HG02970 (cell line): ENCODE measurements around the gene SMARCD3.

Source experiments
- ATAC-seq: cut with Tn5 transposase; IDR thresholded peaks from one replicate; pipeline ENCODE4 v1.9.1; 2021; ENCODE audit warnings: mild to moderate bottlenecking, moderate library complexity, moderate number of reproducible peaks; ENCODE audit not compliant: unreplicated experiment, low FRiP score

The SMARCD3 gene

DNA sequence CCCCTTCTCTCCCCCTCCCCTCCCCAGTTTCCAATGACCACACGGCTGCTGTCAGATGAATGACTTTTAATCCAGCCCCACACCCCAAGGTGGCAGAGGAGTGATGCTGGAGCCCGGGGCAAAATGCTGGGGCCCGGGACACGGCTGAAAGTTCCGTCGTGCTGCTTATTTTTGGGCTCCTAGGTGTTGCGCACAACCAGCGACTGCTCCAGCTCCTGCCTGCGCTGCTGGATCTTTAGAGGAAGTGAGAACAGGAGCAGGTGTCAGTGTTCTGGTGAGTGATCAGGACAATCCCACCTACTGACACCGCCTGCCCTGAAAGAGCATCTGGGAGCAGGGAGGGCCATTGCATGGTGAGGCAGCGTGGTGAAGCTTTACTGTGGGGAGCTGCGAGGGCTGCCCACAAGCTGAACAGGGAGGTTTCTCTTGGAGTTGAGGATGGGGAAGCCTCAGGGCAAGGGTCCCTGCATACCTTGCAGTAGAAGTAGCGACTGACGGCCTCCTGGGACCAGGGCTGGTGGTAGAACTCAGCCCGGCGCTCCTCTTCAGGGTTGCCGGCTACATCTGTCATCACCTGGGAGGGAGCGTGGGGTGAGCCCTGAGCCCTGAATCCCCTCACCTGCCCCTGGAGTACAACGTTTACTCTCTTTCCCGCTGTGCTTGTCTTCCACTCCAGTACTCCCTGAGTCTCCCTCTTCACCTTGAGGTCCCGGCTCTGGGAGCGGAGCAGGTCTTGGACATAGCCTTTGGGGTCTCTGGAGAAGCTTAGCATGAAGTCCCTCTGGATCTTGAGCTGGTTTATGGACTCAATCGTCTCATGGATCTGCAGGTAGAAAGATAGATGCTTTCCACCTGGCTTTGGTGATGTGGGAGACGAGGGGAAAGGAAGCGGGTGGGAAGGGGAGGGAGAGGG lies 9.3 kb downstream of the SMARCD3 start:
- ATAC-seq = no peak

DNA sequence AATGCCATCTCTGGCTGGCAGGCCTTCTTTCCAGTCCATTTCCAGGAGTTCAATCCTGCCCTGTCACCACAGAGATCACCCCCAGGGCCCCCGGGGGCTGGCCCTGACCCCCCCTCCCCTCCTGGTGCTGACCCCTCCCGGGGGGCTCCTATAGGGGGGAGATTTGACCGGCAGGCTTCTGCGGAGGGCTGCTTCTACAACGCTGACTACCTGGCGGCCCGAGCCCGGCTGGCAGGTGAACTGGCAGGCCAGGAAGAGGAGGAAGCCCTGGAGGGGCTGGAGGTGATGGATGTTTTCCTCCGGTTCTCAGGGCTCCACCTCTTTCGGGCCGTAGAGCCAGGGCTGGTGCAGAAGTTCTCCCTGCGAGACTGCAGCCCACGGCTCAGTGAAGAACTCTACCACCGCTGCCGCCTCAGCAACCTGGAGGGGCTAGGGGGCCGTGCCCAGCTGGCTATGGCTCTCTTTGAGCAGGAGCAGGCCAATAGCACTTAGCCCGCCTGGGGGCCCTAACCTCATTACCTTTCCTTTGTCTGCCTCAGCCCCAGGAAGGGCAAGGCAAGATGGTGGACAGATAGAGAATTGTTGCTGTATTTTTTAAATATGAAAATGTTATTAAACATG lies 10.2 kb downstream of the SMARCD3 start:
- ATAC-seq = no peak

DNA sequence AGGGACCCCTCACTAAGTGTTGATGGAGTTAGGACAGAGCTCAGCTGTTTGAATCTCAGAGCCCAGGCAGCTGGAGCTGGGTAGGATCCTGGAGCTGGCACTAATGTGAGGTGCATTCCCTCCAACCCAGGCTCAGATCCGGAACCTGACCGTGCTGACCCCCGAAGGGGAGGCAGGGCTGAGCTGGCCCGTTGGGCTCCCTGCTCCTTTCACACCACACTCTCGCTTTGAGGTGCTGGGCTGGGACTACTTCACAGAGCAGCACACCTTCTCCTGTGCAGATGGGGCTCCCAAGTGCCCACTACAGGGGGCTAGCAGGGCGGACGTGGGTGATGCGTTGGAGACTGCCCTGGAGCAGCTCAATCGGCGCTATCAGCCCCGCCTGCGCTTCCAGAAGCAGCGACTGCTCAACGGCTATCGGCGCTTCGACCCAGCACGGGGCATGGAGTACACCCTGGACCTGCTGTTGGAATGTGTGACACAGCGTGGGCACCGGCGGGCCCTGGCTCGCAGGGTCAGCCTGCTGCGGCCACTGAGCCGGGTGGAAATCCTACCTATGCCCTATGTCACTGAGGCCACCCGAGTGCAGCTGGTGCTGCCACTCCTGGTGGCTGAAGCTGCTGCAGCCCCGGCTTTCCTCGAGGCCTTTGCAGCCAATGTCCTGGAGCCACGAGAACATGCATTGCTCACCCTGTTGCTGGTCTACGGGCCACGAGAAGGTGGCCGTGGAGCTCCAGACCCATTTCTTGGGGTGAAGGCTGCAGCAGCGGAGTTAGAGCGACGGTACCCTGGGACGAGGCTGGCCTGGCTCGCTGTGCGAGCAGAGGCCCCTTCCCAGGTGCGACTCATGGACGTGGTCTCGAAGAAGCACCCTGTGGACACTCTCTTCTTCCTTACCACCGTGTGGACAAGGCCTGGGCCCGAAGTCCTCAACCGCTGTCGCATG lies 11.0 kb downstream of the SMARCD3 start:
- no peak for ATAC-seq

DNA sequence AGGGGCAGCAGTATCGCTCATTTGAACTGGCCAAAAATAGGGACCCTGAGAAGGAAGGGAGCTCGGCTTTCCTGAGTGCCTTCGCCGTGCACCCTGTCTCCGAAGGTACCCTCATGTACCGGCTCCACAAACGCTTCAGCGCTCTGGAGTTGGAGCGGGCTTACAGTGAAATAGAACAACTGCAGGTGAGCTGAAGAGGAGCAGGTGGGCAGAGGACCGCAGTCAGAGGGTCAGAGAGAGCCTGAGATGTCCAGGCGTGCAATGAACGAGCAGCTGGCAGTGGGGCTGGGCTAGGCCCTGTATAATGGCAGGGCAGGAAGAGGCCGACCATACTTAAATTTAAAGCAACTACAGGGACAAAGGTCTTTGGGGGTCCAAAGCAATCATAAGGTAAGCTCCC lies 12.1 kb downstream of the SMARCD3 start:
- no peak for ATAC-seq

DNA sequence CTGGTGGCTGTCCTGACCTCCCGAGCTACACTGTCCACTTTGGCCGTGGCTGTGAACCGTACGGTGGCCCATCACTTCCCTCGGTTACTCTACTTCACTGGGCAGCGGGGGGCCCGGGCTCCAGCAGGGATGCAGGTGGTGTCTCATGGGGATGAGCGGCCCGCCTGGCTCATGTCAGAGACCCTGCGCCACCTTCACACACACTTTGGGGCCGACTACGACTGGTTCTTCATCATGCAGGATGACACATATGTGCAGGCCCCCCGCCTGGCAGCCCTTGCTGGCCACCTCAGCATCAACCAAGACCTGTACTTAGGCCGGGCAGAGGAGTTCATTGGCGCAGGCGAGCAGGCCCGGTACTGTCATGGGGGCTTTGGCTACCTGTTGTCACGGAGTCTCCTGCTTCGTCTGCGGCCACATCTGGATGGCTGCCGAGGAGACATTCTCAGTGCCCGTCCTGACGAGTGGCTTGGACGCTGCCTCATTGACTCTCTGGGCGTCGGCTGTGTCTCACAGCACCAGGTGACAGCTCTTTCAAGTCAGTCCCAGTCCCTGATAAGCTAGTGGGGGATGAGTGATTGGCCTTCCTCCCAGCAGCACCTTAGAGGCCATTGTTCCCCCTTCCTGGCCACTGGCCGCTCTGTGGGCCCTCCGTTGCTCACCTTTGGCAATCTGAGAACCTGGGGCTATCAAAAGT lies 13.3 kb downstream of the SMARCD3 start:
- ATAC-seq = no peak

DNA sequence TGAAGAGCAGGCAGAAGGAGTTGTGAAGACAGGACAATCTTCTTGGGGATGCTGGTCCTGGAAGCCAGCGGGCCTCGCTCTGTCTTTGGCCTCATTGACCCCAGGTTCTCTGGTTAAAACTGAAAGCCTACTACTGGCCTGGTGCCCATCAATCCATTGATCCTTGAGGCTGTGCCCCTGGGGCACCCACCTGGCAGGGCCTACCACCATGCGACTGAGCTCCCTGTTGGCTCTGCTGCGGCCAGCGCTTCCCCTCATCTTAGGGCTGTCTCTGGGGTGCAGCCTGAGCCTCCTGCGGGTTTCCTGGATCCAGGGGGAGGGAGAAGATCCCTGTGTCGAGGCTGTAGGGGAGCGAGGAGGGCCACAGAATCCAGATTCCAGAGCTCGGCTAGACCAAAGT lies 14.7 kb downstream of the SMARCD3 start:
- no peak for ATAC-seq

DNA sequence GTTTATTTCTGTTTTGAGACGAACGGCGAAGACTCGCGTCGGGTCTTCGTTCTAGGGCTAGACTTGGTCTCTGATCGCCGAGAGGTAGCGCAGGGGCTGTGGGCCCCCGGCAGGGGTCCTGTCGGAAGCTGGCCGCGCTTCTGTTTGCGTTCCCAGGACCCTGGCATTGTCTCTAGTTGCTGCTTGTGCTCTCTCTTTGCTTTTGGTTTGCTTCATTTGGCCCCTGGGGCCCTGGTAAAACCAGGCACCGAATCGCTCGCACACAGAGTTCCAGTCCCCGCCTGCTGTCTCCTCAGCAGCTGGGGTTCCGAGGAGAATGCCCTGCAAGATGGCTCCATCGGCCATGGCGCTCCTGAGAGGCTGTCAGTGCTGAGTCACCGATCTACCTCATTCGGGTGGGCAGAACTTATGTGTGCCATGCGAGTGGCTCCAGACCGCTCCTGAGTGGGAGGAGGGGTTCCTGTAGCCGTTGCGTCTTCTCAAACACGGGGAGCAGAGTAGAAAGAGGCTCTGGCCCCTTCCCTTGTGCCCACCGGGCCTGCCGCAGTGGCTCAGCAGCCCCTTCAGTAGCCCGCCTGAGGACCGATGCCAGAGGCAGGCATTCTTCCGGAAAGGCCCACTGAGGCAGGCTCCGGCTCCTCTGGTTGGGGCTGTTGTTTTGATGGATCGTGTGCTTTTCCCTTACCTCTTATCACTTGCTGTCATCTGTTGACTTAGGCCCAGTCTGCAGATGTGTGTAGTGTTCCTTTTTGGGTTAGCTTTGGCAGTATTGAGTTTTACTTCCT lies 15.4 kb downstream of the SMARCD3 start:
- no peak for ATAC-seq

DNA sequence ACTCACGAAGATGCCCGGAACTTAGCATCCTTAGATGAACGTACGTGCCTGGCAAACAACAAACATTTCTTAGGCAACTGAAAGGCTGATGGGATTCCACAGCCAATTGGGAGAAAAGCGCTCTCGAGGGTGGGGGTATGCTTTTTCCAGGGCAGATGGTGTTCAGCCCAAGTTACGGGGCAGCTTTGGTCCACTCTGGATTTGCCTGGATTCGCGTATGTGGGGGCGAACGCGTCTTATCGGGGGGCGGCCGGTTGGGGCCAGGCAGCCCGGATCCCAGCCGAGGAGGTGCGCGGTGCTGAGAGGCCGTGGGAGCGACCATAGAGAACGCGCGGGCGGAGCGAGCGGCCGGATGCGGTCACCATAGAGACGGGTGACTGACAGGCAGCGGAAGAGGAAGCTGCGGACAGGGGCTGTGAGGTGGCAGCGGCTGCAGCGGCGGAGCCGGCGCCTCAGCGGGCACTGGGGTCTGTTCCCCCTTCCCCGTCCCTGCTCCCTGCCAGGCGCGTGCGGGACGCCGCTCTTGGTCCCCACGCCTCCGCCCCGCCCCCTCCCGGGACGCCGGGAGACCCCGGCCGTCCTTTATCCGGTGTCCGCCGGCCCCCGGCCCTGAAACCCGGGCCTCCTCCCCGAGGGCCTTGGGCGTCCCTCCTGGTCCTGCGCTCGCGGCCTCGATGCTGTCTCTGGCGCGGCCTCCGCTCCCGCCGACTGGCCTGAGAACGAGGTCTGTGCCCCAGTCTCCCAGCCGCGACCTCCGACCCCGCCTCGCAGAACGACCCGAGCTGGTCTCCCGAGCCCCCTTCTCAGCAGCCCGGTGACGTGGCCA lies 16.2 kb downstream of the SMARCD3 start, which contains the start of gene CHPF2:
CHPF2 (plus strand) TSS at position 393 of the 826 bp plus-strand sequence. CDS start 1,529 bp downstream, outside the sequence.
- peak; percentile 90 for ATAC-seq

DNA sequence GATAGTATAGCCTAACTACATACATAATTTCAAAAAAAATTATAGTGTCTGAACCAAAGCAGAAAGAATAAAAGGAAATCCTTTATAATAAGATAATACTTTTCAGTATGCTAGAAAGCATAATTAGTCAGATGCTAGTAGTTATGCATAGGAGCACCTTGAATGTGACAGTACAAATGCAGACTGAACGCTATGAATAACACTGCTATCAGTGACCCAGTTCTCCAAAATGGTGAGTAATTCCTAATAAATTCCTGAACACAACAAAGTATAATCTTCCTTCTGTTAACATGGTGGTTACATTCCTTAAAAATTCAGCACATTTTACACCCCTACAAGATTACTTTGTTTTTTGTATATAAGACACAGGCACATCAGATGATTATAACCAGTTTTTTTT lies 17.4 kb downstream of the SMARCD3 start:
- ATAC-seq = no peak

DNA sequence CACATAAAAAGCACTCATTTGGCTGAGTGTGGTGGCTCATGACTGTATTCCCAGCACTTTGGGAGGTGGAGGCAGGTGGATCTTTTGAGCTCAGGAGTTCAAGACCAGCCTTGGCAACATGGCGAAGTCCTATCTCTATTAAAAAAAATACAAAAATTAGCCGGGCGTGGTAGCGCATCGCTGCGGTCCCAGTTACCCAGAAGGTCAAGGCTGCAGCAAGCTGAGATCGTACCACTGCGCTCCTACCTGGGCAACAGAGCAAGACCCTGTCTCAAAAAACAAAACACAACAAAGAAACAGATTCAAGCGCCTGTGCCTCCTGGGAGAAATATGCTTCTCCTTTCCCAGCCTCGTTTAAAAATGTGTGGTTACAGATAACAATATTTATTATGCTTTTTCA lies 19.2 kb downstream of the SMARCD3 start:
- ATAC-seq = no peak

DNA sequence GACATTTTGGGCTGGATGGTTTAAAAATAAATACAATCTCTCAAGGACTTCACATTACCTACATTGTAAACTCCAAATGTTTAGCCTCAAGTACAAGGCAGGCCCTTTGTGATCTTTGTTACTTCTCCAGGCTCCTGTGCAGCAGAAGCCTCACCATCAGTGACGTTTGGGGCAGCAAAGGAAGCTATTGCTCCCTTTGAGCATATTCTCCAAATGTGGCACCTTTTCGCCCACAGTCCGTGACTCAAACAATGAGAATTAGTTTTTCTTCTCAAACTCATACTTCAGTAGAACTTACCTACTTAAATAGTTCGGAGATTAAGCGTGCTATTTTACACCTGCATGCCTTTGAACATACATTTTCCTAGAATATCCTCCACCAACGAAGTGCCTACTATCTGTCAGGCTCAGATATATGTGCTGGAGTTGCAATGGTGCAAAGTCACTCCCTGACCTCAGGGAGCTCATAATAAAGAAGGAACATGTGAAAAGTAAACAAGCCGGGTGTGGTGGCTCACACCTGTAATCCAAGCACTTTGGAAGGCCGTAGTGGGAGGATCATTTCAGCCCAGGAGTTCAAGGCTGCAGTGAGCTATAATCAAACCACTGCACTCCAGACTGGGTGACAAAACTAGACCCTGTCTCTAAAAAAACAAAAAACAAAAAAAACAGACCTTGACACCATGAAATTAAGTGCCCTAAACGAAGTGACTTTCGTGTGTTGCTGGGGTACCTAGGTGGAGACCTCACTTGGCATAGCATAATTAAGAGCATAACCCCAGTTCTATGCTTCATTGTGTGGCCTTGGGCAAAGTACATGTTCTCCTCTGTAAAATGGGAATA lies 20.2 kb downstream of the SMARCD3 start:
- no peak for ATAC-seq

DNA sequence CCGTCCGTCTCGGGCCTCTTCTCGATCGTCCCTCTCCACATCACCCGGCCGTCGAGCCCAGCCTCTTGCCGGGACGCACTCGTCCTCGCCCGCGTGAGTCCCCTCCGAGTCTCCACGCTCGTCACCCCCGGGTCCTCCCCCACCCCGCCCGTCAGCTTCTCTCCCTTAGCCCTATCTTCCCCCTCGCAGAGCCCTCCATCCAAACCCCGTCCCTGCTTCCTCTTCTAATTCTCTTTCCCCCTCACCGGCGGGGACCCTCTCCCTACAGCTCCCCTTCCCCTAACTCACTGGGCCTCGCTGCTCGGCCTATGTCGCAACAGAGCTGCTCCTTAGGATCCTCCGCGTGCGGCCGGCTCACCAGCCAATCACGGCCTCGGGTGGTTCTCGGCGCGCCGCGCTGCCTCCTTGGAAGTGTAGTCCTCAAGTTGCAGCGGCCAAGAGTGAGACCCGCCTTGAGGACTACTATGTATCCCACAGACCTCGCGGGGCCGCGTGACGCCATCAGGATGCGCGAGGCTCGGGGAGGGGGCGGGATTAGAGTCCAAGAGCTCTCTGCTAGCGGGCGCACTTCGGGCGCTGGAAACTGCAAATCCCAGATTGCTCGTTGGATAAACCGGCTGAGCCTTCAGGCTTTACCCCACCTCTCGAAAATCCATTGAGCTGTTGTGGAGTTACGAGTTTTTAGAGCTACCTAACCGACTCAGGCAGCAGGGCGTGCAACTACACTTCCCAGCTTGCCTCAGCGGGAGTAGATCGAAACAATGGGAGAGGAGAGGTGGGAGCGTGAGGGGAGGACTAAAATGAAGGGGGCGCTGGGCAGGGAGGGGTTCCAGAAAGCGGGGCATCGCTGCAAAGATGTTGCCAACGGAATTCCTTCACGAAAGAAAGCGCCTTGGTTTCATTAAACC lies 21.4 kb downstream of the SMARCD3 start, which contains the start of gene ABCF2:
ABCF2 (minus strand) TSS at position 331 of the 908 bp plus-strand sequence. CDS start 747 bp downstream, outside the sequence.
- peak; percentile 97 for ATAC-seq

DNA sequence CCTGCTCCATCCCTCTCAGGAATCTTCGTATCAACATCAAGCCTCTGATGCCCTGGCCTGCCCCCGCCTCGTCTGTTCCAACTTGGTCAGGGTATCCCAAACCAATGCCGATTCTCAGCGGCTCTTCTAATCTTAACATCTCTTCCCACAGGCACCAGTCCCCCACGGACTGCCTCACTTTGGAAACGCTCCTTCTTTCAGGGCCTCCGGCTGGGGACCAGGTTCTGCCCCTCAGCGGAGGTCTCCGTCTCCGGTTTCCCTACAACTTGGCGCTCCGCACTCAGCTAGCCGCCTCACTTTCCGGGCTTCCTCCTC lies 22.0 kb downstream of the SMARCD3 start:
- no peak for ATAC-seq

DNA sequence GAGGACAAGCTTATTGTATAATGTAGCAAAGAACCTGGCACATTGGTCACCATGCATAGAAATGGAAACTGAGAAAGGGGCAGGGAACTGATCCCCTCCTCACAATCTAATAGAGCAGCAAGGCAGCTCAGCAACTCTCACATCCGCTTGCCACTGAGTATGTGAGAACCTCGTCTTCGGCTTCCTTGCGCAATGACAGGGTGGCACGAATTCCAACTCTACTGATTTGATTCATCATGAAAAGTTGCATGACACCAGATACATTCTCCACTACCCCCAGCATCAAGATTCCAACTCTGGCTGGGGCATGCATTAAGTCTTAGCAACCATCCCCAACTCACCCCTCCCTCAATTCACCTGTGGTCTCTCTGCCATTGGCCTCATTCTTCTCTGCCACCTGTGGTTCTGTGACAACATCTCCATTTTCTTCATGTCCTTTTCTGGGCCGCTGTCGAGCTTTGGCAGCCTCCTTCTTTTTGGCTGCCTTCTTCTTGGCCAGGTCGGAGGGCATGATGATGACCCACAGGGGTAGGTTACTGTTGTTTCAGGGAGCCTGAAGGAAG lies 22.5 kb downstream of the SMARCD3 start:
- ATAC-seq = no peak

DNA sequence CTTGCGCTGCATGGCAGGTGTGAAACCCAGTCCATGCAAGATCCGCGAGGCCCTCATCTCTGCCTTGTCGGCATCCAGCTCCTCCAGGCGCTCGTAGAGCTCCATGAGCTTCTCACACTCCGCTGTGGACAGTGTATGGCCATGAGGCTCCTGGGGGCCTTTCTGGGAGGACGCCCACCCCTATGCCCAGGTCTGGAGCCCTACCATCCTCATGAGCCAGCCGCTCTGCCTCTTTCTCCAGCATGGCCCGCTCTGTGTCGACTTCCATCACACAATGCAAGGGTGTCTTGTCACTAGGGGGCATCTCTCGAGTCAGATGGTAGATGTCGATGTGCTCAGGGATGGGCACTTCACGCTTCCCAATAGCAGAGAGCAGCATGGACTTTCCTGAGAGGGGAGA lies 24.8 kb downstream of the SMARCD3 start:
- ATAC-seq = no peak

DNA sequence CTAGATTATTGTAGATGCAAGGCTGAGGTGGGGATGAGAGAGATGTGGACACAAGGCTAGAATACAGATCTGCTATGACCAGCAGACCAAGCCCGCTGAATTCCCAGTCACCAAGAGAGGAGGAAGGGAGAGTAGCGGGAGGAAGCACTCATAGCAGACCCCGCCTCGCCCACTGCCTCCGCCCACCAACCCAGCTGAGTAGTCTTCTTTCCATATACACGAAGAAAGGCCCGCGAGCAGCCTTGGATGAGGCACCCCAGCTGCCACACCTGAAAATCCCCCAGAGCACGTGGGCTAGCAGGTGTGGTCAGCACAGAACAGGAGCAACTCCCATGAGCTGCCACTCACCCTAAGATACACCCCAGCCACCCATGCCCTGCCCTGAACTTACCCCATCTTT lies 30.3 kb downstream of the SMARCD3 start:
- no peak for ATAC-seq
